ENCODE measurements around the gene KRT86. TPM values are rescaled to one million over a fixed set of nuclear protein-coding genes. Genes with fewer than 3 reads are reported as not detected.

Gene KRT86
- total RNA-seq, 1 donor from 2014 or later = not detected

- peaks cover 34% of the 10 kb centered on the region for H3K27me3 Mint-ChIP-seq (ENCODE audit: low read depth)
- no peak overlapping the region for H3K27ac Mint-ChIP-seq (ENCODE audit: unreplicated experiment)
- TF ChIP-seq CTCF (conservative IDR thresholded peaks at IDR 0.05) = no peak
- no peak for DNase-seq (ENCODE audit: low read depth, low spot score)
- no peaks in the 10 kb centered on the region for H3K9me3 Mint-ChIP-seq
- no peak overlapping the region for H3K4me3 Mint-ChIP-seq
- no peaks in the 10 kb centered on the region for H3K4me1 Mint-ChIP-seq
- no peaks in the 10 kb centered on the region for H3K36me3 Mint-ChIP-seq (ENCODE audit: low read depth)
Observed at GRCh38 chr12:52350021-52350620, 75.7 kb downstream of the KRT86 start.

- no peak for DNase-seq (ENCODE audit: low read depth, low spot score)
- TF ChIP-seq CTCF (conservative IDR thresholded peaks at IDR 0.05) = no peak
- no peaks in the 10 kb centered on the region for H3K9me3 Mint-ChIP-seq
- H3K36me3 Mint-ChIP-seq (ENCODE audit: low read depth) = no peaks in the 10 kb centered on the region
- H3K27ac Mint-ChIP-seq (ENCODE audit: unreplicated experiment) = no peak overlapping the region
- H3K4me3 Mint-ChIP-seq = no peak overlapping the region
- H3K4me1 Mint-ChIP-seq = no peaks in the 10 kb centered on the region
- peaks cover 34% of the 10 kb centered on the region for H3K27me3 Mint-ChIP-seq (ENCODE audit: low read depth)
Observed at GRCh38 chr12:52350786-52351185, 76.3 kb downstream of the KRT86 start.

DNA sequence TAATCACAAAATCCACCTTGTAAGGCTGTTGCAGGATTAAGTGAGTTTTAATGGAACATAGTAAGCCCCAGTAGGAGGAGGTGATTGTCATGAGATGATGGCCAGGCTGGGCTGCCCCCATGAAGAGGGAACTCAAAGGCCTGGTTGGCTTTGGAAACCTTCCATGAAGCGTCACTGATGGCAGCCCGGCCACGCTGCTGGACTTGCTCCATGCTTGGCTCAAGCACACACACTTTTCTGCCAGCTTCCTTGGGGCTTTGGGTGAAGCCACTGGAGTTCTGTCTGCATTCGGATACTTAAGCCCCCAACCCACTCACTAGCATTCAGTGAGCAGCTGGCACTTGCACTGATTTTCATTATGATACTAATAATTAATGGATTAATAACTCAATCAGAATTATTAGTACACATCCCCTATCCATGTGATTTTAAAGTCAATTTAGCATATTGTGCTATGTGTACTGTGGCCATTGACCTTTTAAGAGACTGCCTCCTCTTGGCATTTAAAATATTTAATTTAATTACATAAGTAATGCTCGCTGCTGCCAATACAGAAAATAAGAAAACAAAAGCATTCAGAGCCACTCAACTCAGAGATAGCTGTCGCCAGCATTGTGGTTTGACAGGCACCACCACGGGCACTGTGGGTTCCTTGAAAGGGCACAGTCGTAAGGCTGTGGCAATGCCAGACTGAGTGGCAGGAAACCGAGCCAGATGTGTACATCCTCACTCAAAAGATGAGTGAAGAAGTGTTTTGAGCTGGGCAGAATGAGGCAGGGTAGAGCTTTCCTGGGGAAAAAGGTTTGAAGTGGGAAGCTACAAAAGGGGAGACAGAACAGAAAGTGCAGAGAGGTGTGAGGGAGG is 77.0 kb downstream of the KRT86 start:
- no peak overlapping the region for H3K4me3 Mint-ChIP-seq
- H3K27me3 Mint-ChIP-seq (ENCODE audit: low read depth) = peaks cover 34% of the 10 kb centered on the region
- H3K36me3 Mint-ChIP-seq (ENCODE audit: low read depth) = no peaks in the 10 kb centered on the region
- H3K9me3 Mint-ChIP-seq = no peaks in the 10 kb centered on the region
- no peak for DNase-seq (ENCODE audit: low read depth, low spot score)
- H3K27ac Mint-ChIP-seq (ENCODE audit: unreplicated experiment) = no peak overlapping the region
- no peak for TF ChIP-seq CTCF (conservative IDR thresholded peaks at IDR 0.05)
- H3K4me1 Mint-ChIP-seq = no peaks in the 10 kb centered on the region

DNA sequence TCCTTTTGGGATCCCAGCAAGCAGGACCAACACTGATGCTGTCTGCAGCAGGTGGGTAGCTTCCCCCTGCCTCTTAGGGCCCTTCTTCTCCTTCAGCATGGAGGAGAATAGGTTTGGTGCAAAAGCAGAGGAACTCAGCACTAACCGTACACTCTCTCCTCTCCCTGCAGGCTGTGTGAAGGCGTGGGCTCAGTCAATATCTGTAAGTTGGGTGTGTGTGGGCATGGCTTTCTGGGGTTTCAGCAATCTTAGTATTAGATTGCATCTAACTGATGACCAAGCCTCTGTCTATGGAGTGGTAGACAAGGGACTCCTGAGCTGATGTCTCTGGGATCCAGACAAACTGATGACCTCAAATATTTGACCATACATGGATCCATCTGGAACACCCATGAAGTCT is 78.5 kb downstream of the KRT86 start:
- Mint-ChIP-seq H3K27me3 (ENCODE audit: low read depth) (peaks cover 32% of the 10 kb centered on the region), H3K9me3 (no peaks in the 10 kb centered on the region), H3K27ac (ENCODE audit: unreplicated experiment) (no peak overlapping the region), H3K36me3 (ENCODE audit: low read depth) (no peaks in the 10 kb centered on the region), H3K4me1 (no peaks in the 10 kb centered on the region), H3K4me3 (no peak overlapping the region)
- no peak for TF ChIP-seq CTCF (conservative IDR thresholded peaks at IDR 0.05)
- no peak for DNase-seq (ENCODE audit: low read depth, low spot score)

- no peak overlapping the region for H3K4me3 Mint-ChIP-seq
- no peak overlapping the region for H3K27ac Mint-ChIP-seq (ENCODE audit: unreplicated experiment)
- peaks cover 28% of the 10 kb centered on the region for H3K27me3 Mint-ChIP-seq (ENCODE audit: low read depth)
- no peaks in the 10 kb centered on the region for H3K9me3 Mint-ChIP-seq
- DNase-seq (ENCODE audit: low read depth, low spot score) = no peak
- TF ChIP-seq CTCF (conservative IDR thresholded peaks at IDR 0.05) = no peak
- H3K36me3 Mint-ChIP-seq (ENCODE audit: low read depth) = no peaks in the 10 kb centered on the region
- H3K4me1 Mint-ChIP-seq = no peaks in the 10 kb centered on the region
Observed at GRCh38 chr12:52353766-52354165, 79.3 kb downstream of the KRT86 start.
